Activated CD4-positive, alpha-beta T cell treated with anti-CD3 and anti-CD28 coated beads, Interleukin-2, amount 50 U/mL, for 16 hours (primary cell): ENCODE results near the gene KATNAL1.

Experiments
- DNase-seq: peaks from one replicate; pipeline ENCODE4 v3.0.0-alpha.2; 2020

KATNAL1 gene

GRCh38 chr13:30332456-30333143 lies 25.2 kb upstream of the KATNAL1 start:
- no peak for DNase-seq

DNA sequence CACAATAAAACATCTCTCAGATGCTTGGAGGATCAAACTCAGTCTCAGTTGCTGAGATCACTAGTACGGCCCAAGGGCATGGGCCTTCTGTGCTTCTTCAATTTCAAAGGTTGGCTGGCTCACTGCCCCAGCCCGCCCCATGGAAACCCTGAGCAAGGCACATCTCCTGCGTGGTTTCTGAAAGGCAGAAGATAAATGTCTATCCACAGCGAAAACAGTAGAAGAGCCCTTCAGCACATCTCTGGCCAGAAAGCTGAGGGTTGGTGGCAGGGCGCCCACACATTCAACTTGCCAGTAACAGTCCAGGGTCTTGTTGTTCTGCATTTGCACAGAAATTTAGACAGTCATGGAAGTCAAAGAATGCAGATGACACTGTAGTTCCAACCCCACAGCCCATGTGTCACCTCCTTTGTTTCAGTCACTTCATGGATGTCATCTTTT lies 24.0 kb upstream of the KATNAL1 start:
- DNase-seq, result no peak

GRCh38 chr13:30329009-30329585 lies 21.7 kb upstream of the KATNAL1 start:
- no peak for DNase-seq

- DNase-seq, result no peak
Measured at GRCh38 chr13:30325668-30326067, 18.3 kb upstream of the KATNAL1 start.

GRCh38 chr13:30323524-30323923 lies 16.2 kb upstream of the KATNAL1 start:
- no peak for DNase-seq

DNA sequence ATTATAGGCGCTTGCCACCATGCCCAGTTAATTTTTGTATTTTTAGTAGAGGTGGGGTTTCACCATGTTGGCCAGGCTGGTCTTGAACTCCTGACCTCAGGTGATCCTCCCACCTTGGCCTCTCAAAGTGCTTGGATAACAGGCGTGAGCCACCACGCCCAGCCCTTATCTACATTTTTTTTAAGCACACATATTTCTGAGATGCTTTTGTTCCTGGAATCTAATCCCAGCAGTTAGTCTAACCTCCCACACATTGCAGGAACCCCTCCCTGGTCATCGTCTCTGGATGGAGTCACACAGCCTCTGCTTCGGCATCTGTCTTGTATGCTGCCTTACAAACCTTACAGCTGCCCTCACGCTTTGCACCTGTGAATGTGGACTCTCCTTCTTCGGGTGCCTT lies 15.1 kb upstream of the KATNAL1 start:
- no peak for DNase-seq

DNA sequence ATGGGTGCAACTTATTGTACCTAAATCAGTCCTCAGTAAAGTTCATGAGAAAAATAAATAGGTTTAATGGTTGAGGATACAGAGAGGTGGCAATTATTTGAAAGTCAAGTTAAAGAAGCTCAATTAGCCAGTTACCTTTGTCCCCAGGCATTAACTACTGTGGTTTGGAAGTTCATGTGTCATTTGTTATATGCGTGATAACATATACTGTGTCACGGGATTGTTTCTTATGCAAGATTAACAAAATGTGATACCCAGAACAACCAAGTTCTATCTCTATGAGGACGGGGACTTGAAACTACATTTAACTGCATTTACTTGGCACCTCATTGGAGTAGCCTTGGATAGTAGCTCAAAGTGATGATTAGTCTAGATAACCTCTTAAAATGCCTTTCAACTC lies 13.9 kb upstream of the KATNAL1 start:
- no peak for DNase-seq

DNA sequence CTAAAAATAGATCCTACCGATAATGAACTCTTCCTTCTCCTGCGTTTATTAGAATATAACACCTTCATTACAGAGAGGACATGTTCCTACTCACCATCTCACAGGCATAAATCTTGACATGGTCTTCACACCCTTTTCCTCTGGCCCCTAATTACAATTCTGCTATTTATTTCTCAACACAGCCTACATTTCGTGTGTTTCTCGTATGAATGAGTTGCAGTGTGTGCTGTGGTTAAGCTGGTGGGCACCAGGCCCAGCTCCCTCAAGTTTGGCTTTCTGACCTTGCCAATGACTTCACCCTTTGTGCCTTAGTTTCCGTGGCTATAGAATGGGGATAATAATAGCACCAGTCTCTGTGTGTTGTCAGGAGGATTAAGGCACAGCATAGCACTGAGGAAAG lies 12.3 kb upstream of the KATNAL1 start:
- DNase-seq, result no peak

GRCh38 chr13:30319130-30319529 lies 11.8 kb upstream of the KATNAL1 start:
- no peak for DNase-seq

DNA sequence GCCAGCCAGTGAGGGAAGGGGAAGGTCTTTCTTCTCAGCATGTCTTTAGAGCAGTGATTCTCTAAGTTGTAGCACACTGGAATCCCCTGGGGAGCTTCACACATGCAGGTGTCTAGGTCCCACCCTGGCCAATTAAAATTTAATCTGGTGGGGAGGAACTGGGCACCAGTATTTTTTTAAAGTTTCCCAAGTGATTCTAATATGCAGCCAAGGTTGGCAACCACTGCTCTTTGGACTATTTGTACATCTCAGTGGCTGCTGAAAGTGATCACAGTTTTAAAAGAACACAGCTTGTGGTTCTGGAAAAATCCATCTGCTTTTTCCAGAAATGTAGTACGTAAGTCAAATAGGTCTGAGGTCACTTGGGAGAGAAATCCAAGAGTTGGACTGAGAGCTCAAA lies 10.7 kb upstream of the KATNAL1 start:
- DNase-seq, result no peak

DNA sequence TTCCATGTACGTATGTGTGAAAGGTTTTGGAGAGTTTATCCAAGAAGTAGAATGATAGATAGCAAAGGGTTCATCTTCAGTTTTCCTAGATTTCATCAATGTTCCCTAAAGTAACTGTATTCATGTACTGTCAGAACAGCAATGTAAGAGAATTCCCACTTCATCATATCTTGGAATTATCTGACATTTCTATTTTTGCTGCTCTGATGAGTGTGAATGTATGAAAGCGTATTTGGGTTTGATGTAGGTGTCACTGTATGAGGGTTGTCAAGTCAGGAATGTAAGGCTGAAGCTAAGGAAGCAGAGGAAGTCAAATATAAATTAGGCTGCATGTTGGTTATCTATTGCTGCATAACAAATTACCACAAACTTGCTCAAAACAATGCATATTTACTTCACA lies 7.2 kb upstream of the KATNAL1 start:
- no peak for DNase-seq

GRCh38 chr13:30314069-30314468 lies 6.7 kb upstream of the KATNAL1 start:
- no peak for DNase-seq

DNA sequence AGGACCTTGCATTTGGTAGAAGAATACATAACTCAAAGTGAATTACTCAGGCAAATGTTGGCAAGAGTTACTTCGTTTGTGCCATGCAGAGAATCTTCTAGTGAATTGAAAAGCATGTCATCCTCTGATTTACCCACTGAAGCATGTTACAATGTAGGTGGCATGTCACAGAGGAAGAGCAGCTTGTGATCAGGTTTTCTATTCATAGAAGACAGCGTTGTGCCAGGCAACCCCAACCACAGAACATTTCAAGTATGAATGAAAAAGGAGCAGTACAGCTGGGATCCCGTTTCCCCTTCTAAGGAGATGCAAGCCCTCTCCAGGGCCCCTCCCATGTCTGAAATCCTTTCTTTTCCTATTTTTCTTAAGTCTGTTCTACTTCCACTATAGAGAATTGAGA lies 6.0 kb upstream of the KATNAL1 start:
- no peak for DNase-seq

- no peak for DNase-seq
Measured at GRCh38 chr13:30312904-30313303, 5.6 kb upstream of the KATNAL1 start.

DNA sequence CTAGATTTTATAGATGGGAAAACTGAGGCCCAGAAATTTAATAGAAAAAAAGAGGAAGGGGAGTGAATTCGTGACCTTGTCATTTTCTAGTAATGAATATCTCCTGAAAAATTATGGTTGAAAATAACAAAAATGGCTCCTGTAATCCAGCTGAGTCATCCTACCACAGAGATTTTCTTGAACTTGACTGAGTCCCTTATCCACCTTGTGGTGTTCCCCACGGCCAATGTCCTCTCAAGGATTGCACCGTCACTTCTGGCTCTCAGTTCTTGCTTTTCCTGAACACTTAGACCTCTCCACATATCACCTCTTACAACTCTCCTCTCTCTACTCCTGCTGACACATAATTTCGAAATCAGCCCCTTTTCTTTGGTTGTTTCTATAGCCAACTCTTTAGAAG lies 1.2 kb upstream of the KATNAL1 start:
- peak; percentile 45 for DNase-seq

- no peak for DNase-seq
Measured at GRCh38 chr13:30307971-30308290, 580 bp upstream of the KATNAL1 start.

GRCh38 chr13:30306762-30307193 lies 573 bp downstream of the KATNAL1 start:
- DNase-seq, result peak; percentile 94

DNA sequence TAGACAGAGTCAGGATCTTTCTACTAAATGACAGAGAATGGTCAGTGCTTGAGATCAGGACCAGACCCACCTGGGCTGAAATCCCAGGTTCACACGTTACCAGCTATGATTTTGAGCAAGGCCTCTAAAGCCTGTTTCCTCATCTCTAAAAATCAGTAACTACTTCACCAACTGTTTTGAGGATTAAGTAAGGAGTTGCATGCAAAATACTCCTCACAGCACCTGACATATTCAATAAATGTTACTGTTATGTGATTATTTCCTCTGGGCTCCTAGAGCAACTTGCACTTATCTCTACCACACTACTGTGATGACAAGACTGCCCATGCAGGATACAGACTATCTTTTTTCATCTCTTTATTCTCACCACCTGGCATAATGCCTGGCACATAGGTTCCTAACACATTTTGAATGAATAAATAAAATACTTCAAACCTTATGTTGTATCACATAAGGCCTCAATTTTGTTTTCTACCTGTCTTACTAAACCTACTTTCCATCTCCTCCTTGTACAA lies 1.8 kb downstream of the KATNAL1 start:
- peak; percentile 23 for DNase-seq

DNA sequence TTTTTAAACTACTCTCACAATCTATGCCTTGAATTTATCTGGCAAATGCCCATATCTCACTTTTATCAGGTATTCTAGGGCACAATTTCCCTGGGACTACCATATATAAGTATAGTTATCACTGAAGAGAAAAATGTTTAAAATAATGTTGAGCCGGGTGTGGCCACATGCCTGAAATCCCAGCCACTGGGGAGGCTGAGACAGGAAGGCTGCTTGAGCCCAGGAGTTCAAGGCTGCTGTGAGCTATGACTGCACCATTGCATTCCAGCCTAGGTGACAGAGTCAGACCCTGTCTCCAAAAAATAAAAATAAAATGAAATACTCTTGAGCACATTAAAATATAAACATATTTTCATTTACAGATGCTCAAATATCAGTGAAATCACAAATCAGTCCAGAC lies 4.1 kb downstream of the KATNAL1 start:
- DNase-seq, result no peak

DNA sequence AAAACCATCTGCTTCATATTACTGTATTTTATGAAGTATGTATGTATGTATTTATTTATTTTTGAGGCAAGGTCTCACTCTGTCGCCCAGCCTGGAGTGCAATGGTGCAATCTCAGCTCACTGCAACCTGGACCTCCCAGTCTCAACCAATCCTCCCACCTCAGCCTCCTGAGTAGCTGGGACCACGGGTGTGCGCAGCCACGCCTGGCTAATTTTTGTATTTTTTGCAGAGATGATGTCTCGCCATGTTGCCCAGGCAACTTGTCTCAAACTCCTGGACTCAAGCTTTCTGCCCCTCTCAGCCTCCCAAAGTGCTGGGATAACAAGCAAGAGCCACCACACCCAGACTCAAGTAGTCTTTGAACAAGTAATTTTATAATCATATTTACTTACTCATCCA lies 5.5 kb downstream of the KATNAL1 start:
- no peak for DNase-seq

DNA sequence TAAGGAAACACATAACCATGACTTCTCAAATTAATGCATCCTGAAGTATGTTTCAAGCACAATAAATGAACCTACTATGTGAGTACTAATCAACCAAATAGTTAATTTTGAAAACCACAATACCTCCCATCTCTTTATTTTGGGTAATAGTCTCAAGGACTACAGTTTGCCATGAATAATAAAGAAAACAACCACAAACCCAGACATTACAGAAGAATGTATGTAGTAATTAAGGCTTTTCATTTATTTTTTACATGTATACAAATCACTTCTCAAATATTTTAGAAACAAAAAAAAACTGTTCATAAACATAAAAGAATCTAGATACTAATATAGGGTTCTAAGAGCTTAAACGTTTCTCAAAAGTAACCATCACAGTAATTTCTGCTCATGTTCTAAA lies 6.8 kb downstream of the KATNAL1 start:
- no peak for DNase-seq

GRCh38 chr13:30299786-30300185 lies 7.6 kb downstream of the KATNAL1 start:
- no peak for DNase-seq

DNA sequence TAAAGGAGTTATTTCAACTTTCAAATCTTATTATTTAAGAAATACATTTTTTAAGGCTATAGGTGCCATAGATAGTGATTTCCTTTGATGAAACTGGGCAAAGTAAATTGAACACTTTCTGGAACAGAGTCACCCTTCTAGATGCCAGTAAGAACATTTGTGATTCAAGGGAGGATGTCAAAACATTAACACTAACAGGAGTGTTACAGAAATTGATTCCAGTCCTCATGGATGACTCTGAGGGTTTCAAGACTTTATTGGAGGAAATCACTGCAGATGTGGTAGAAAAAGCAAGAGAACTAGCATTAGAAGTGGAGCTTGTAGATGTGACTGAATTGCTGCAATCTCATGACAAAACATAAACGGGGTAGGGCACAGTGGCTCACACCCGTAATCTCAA lies 12.2 kb downstream of the KATNAL1 start:
- no peak for DNase-seq

DNA sequence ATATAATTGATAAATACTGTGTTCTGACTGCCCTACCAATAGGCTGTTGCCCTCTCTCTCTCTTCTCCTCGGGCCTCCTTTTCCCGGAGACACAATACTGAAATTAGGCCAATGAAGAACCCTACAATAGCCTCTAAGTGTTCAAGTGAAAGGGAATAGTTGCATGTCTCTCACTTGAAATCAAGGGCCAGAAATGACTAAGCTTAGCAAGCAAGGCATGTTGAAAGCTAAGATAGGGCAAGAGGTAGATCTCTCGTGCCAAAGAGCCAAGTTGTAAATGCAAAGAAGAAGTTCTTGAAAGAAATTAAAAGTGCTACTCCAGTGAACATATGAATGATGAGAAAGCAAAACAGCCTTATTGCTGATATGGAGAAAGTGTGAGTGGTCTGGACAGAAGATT lies 13.3 kb downstream of the KATNAL1 start:
- no peak for DNase-seq

DNA sequence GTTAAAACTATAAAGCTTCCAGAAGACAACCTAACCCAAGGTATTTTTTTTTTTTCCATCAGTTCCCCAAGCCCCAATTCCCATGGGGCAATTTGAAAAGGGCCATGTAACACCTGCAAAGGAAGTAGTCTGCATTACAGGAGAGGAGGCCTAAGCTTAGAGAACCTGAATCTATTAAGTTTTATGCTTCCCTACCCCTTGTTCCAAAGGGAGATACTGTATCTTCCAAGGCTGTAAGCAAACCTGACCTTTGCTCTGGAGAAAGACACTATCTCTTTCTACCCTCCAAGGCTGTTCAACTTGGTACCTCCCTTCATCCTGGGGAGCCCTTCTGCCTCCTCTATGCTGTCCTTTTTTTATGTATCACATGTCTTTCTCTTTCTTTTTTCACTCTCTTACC lies 15.0 kb downstream of the KATNAL1 start:
- DNase-seq, result no peak
